GM21576 (cell line): ENCODE results near the gene TDRD9.

Experiments
- ATAC-seq: cut with Tn5 transposase; IDR thresholded peaks from one replicate; pipeline ENCODE4 v1.9.1; 2021; ENCODE audit warnings: mild to moderate bottlenecking, moderate library complexity; ENCODE audit not compliant: unreplicated experiment

TDRD9 gene

DNA sequence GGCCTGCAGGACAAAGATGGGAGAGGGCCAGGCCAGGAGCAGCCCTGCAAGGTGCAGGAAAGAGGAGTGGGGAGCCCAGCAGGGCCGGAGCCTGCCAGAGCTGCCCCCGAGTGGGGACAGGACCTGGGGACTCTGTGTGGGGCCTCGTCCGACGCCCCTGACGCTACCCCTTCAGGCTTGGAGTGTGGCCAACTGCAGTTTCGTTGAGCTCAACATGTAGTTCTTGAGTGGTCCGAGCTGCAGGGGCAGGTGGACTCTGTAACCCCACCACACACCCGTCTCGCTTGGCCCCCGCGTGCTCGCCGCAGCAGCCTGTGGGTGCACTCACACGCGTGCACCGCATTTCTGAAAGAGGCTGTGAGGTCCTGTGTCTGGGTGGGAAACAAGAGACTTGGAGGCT is 159.2 kb downstream of the TDRD9 start:
- ATAC-seq, result no peak

GRCh38 chr14:104087981-104088850 is 160.0 kb downstream of the TDRD9 start:
- ATAC-seq, result no peak

GRCh38 chr14:104090071-104090748 is 162.0 kb downstream of the TDRD9 start:
- ATAC-seq, result no peak

- ATAC-seq, result no peak
Measured at GRCh38 chr14:104091061-104091926, 163.0 kb downstream of the TDRD9 start.

GRCh38 chr14:104091927-104092771 is 163.9 kb downstream of the TDRD9 start:
- no peak for ATAC-seq

GRCh38 chr14:104092931-104093365 is 164.7 kb downstream of the TDRD9 start:
- no peak for ATAC-seq

GRCh38 chr14:104093366-104094055 is 165.3 kb downstream of the TDRD9 start:
- no peak for ATAC-seq

- ATAC-seq, result no peak
Measured at GRCh38 chr14:104094056-104094708, 165.9 kb downstream of the TDRD9 start.

GRCh38 chr14:104094709-104095425 is 166.6 kb downstream of the TDRD9 start:
- no peak for ATAC-seq

GRCh38 chr14:104095426-104096310 is 167.4 kb downstream of the TDRD9 start:
- ATAC-seq, result no peak

- no peak for ATAC-seq
Measured at GRCh38 chr14:104096318-104096717, 168.1 kb downstream of the TDRD9 start.

DNA sequence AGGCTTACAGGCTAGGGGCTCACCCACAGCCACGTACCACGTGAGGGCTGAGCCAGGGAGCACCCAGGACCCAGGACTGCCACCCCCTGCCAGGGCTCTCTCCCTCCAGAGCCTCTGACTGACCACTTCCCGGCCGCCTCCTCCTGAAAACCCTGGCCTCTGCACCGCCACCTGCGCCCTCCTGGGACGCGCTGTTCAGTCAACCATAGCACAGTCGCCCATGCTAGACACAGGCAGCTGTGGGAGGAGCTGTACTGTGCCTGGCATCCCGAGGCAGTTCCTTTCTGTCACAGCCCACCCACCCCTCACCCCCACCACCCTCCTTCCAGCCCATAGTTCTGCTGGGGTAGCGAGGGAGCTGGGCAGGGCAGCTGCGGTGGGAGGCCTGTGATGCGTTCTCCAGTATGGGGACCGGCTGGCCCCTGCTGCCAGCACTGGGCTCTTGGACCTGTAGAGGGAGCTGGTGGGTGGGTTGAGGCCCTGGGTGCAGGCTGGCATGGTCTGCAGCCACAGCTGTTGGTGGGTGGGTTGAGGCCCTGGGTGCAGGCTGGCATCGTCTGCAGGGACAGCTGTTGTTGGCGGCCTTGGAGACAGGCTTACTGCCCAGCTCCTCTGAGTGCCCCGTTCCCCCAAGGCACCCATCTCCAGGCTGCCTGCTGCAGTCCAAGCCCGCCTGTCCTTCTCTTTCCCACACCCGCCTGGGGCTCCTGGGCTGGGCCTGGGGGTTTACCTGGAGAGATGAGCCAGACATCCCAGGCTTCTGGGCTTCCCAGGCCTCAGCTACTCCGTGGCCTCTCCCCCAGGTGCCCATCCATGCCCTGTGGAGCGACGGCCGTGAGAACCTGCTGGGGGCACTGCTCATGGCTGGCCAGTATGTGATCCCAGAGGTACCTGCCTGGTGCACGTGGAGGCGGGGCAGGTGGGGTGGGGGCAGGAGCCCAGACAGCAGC is 168.8 kb downstream of the TDRD9 start:
- no peak for ATAC-seq

- no peak for ATAC-seq
Measured at GRCh38 chr14:104098272-104099095, 170.2 kb downstream of the TDRD9 start.

- no peak for ATAC-seq
Measured at GRCh38 chr14:104099096-104100041, 171.1 kb downstream of the TDRD9 start.
